ENCODE results near the gene MRC1.

DNA sequence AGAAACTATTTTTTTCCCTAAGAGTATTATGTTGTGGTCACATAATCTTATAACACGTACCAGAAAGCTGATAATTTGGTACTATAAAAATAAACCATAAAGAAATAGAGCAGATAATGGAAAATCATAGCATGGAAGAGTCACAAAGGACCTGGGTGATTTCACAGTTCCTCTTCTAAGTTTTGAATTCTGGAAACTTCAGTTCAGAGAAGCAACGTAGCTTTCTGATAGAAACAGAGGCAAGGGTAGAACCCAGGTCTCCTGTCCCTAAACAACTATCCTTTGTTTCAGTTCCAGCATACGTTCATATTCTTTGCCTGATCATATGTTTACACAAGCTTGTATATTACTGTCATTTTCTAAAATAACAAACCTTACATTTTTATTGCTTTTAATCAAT is 47.9 kb downstream of the MRC1 start:
- TF ChIP-seq, protein P1, sequence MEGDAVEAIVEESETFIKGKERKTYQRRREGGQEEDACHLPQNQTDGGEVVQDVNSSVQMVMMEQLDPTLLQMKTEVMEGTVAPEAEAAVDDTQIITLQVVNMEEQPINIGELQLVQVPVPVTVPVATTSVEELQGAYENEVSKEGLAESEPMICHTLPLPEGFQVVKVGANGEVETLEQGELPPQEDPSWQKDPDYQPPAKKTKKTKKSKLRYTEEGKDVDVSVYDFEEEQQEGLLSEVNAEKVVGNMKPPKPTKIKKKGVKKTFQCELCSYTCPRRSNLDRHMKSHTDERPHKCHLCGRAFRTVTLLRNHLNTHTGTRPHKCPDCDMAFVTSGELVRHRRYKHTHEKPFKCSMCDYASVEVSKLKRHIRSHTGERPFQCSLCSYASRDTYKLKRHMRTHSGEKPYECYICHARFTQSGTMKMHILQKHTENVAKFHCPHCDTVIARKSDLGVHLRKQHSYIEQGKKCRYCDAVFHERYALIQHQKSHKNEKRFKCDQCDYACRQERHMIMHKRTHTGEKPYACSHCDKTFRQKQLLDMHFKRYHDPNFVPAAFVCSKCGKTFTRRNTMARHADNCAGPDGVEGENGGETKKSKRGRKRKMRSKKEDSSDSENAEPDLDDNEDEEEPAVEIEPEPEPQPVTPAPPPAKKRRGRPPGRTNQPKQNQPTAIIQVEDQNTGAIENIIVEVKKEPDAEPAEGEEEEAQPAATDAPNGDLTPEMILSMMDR (optimal IDR thresholded peaks at IDR 0.05 in 1 of 3, IDR thresholded peaks at IDR 0.05 in 1 of 3, conservative IDR thresholded peaks at IDR 0.05 in 1 of 3; ENCODE audit: extremely low read depth in 1 of 3, insufficient read depth in 2 of 3, low read length in 3 of 3), result no peak
- TF ChIP-seq EZH2 (IDR thresholded peaks at IDR 0.05; ENCODE audit: low read length), result no peak
